Hematopoietic multipotent progenitor cell treated with erythropoietin and hydrocortisone succinate and interleukin-3 and kit ligand, for 8 days (in vitro differentiated cells): ENCODE measurements around the gene TGFB3.
"Not testable (repeated sequence)": the region's sequence is repeated elsewhere in the genome, so short reads cannot be mapped to it uniquely, and the experiment has no call there.

Experiments
- DNase-seq: peaks from one replicate; pipeline ENCODE4 v3.0.0-alpha.2; 2015

TGFB3 gene

GRCh38 chr14:75981426-75982265 lies at the start of gene TGFB3:
Gene TGFB3 (minus strand): TSS chr14:75981995. CDS start chr14:75980893, 1,102 bp downstream.
- peak; percentile 73 for DNase-seq

- DNase-seq: no peak
Measured at GRCh38 chr14:76024211-76024907, 42.6 kb upstream of the TGFB3 start.

- DNase-seq: no peak
Measured at GRCh38 chr14:76023757-76024156, 42.0 kb upstream of the TGFB3 start.

- DNase-seq: no peak
Measured at GRCh38 chr14:76022991-76023390, 41.2 kb upstream of the TGFB3 start.

- DNase-seq: no peak
Measured at GRCh38 chr14:76019676-76020075, 37.9 kb upstream of the TGFB3 start.

- DNase-seq: no peak
Measured at GRCh38 chr14:76015668-76016067, 33.9 kb upstream of the TGFB3 start.

- DNase-seq: no peak
Measured at GRCh38 chr14:76015191-76015590, 33.4 kb upstream of the TGFB3 start.

GRCh38 chr14:76012354-76012753 lies 30.6 kb upstream of the TGFB3 start:
- no peak for DNase-seq

- DNase-seq: no peak
Measured at GRCh38 chr14:76011930-76012329, 30.1 kb upstream of the TGFB3 start.

- DNase-seq: not testable (repeated sequence)
Measured at GRCh38 chr14:76009627-76010026, 27.8 kb upstream of the TGFB3 start.

GRCh38 chr14:76007852-76008251 lies 26.1 kb upstream of the TGFB3 start:
- DNase-seq: no peak

- DNase-seq: no peak
Measured at GRCh38 chr14:76007379-76007778, 25.6 kb upstream of the TGFB3 start.

- DNase-seq: no peak
Measured at GRCh38 chr14:76006253-76006652, 24.5 kb upstream of the TGFB3 start.

GRCh38 chr14:76002383-76002782 lies 20.6 kb upstream of the TGFB3 start:
- DNase-seq: no peak

GRCh38 chr14:75999511-76000190 lies 17.9 kb upstream of the TGFB3 start:
- no peak for DNase-seq

- no peak for DNase-seq
Measured at GRCh38 chr14:75996488-75996887, 14.7 kb upstream of the TGFB3 start.

- no peak for DNase-seq
Measured at GRCh38 chr14:75995372-75996041, 13.7 kb upstream of the TGFB3 start.

- DNase-seq: no peak
Measured at GRCh38 chr14:75993567-75994041, 11.8 kb upstream of the TGFB3 start.

GRCh38 chr14:75991753-75992152 lies 10.0 kb upstream of the TGFB3 start:
- DNase-seq: no peak

- DNase-seq: no peak
Measured at GRCh38 chr14:75990297-75990696, 8.5 kb upstream of the TGFB3 start.

GRCh38 chr14:75989134-75989533 lies 7.3 kb upstream of the TGFB3 start:
- no peak for DNase-seq

GRCh38 chr14:75987201-75987970 lies 5.6 kb upstream of the TGFB3 start:
- no peak for DNase-seq
